OCI-M1 (cell line): Measurements from ENCODE around the gene THTPA.

Source experiments
- DNase-seq: peaks from one replicate; lab custom pipeline; 2025; lab: John Stamatoyannopoulos, UW

THTPA gene, protein sequence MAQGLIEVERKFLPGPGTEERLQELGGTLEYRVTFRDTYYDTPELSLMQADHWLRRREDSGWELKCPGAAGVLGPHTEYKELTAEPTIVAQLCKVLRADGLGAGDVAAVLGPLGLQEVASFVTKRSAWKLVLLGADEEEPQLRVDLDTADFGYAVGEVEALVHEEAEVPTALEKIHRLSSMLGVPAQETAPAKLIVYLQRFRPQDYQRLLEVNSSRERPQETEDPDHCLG

GRCh38 chr14:23555882-23556699 lies at the start of gene THTPA:
Gene THTPA (plus strand): TSS chr14:23556271. CDS start chr14:23556758, 487 bp downstream.
- DNase-seq, result peak; percentile 90

DNA sequence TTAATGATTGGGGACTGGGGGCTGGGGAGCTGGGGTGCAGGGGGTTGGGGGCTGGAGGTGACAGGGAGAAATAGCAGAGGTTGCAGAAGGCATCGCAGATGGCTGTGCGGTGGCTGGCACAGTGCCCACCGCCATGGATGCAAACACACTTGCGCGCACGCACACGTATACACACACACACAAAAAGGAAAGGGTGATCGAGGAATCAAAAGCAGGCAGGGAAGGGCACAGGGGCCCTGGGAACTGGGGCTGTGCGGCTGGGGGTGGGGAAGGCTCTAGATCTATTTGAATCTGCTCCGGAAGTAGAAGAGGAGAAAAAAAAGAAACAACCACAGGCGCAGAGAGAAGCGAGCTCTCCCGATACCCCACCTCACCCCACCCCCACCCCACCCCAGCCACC lies 43.9 kb upstream of the THTPA start:
- DNase-seq, result no peak

DNA sequence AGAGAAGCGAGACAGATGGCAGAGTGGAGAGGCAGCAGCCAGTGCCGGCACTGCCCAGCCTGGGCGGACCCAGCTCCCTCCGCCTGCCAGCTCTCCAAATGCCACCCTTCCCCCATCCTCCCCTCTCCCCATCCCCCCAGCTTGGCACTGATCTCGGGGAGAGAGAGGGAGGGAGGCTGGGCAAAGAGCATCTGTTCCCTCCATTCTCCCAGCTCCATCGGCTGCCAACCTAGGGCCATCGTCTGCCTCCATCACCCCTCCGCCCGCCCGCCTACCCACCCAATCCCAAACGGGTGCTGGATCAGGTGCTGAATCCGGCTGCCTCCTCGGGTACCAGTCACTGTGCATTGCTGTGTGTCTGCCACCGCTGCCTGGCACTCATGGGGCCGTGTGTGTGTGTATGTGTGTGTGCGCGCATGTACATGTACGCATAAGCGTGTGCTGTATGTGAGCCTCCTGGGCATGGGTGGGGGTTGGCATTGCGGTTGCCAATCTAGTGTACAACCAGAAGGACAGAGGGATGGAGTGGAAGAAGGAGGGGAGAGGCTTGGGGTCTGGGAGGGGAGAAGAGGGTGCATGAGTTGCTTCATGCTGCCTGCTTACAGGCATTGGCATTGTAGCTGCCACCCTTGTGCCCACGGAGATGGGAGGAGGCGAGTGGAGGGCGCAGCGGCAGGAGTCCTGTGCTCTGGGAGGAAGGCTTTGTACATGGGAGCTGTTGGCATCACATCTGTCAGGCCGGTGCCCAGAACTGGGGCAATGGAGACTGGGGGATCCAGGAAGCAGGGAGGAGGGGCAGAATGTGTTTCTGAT lies 42.9 kb upstream of the THTPA start:
- DNase-seq, result no peak

DNA sequence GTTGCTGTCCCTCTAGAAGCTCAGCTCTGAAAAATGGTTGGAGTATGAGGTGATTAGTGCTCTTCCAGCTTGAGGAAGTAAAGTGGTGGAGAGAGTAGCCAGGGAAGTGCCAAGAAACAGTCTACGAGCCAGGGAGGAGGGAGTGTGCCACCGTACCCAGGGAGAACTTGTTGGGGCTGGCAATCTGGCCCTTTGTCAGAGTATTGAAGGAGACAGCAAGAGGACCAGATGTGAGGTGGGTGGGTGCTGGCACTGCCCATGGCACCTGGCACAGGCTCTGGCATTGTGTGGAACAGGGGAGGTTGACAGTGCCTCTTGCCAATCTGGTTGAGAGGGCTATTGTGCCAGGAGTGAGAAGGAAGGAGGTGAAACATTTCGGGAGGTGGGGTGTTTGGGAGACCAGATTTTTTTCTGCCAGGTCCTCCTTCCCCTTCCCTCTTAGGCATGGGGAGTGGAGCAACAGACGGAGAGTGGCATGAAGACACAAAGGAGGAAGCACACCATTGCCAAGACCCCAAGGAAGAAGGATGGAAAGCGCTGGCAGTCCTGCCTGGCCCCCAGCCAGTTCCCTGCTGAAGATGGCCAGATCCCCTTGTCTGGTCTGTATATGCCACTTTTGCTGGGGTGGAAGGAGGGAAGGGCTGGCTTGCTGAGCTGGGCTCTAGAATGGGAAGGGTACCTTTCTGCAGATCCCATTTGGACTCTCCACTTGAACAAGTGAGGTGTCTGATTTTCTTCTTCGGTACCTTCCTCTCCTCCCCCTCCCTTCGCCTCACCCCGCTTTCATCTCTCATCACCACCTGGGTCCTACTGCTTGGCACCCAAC lies 42.0 kb upstream of the THTPA start:
- no peak for DNase-seq

DNA sequence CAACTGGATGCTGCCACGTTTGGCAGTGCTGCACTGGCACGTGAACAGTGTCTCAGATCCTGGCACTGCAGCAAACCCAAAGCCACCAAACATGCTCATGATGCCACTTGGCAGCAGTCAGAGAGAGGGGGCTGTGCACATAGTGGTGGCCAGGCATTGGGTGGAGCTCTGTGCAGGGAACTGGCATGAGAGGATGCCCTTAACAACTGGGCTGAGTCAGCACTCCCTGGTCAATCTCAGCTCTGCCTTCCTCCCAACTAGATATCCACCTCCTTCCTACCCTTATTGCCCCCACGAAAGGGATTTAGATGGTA lies 41.5 kb upstream of the THTPA start:
- DNase-seq, result no peak

DNA sequence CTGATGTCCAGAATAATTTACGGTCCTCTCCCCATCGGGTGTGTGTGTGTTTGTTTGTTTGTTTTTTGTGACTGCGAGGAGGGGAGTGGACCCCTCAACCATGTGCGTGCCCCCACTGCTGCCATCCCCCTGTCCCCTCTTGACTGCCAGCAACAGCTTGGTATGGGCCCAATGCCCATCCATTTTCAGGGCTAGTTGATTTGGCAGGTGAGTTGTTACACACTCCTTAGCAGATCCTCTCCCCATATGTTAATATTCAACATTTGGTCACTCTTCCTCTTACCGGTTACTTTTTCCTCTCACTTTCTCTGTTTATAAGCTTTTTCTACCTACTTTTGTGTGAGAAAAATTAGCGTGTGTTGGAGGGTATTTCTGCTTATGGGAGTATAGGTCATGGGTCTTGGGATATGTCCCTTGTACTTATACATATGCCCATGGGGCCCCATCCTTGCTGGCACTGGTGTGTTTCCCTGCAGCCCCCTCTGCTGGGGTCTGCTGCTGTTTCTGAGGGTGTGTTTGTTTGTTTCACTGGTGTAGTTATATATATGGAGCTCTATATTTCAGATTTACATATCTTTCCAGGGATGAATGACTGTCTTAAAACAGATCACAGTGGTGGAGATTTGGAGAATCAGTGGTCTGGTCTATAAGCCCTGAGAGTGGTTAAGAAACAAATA lies 38.3 kb upstream of the THTPA start:
- DNase-seq, result no peak

DNA sequence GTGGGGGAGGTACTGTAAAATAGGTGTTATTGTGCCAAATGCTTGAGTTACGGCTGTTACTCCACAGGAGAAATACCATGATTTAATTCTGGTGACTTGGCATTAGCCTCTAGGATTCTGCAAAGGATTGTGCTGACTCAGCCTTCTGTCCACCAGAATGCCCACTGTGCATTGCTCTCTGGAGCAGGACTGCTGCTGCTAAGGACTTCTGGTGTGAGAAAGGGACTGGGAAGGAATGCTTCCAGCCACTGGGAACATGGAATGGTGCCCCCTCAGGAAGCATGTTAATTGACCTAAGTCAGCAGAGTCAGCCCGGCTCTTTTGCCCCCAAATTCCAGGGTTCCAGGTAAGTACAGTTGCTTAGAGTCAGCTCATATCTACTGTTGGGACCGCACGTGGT lies 37.4 kb upstream of the THTPA start:
- no peak for DNase-seq

- no peak for DNase-seq
Measured at GRCh38 chr14:23520899-23521533, 35.1 kb upstream of the THTPA start.

DNA sequence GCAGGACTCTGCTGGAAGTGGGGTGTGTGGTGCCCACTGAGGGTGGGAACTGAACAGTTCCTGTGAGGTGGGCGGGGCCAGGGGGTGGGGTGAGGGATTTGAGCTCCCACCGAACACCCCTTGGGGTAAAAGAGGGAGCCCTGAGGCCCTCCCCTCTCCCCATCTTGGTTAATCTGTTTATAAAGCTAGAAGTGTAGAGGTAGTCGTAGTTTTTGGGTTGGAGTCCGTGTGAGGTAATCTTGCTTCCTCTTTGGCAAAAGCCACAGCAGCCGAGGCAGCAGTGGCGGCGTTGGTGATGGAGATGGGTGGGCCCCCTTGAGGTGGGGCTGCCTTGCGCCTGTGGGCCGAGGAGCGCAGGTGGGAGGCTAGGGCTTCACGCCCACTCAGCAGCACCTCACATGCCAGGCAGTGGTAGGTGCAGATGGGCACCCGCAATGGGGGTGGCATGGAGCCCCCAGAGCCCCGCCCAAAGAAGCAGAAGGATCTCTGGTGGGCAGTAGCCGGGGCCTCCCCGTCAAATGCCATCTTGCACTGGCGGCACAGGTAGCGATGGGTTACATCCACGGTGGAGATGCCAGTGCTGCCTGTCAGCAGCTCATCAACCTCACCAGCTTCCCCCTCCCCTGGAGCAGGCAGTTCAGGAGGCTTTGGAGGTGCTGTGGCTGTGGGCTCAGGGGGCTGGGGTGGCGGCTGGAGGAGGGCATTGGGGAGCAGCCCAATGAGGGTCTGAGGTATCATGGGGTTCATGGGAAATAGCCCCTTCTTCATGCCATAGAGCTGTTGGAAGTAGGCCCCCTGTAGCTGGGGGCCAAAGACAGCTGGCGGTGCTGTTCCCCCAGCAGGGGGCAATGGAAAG lies 34.1 kb upstream of the THTPA start:
- no peak for DNase-seq

DNA sequence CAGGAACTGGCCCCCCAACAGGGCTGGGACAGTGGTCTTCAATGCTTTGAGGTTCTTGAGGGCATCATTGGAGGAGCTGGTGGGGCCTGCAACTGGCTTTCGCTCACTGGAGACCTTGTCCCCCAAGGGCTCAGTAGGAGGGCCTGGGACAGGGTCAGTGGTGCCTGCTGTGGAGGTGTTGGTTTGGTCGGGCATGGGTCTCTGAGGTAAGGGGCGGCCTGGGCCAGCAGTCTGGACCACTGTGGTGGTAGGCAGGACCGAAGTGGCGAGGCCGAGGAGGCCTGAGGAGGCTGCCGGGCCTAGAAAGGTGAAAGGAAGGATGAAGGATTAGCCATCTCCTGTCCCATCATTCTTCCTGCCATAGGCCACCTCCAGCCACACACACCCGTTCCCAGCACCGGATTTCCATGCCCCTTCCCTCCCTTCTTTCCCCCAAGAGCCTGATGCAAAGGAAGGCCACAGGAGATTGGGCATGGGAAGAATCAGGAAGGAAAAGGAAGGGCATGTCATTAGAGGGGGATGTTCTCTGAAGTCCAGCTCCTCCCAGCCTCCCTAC lies 33.4 kb upstream of the THTPA start:
- DNase-seq, result no peak

DNA sequence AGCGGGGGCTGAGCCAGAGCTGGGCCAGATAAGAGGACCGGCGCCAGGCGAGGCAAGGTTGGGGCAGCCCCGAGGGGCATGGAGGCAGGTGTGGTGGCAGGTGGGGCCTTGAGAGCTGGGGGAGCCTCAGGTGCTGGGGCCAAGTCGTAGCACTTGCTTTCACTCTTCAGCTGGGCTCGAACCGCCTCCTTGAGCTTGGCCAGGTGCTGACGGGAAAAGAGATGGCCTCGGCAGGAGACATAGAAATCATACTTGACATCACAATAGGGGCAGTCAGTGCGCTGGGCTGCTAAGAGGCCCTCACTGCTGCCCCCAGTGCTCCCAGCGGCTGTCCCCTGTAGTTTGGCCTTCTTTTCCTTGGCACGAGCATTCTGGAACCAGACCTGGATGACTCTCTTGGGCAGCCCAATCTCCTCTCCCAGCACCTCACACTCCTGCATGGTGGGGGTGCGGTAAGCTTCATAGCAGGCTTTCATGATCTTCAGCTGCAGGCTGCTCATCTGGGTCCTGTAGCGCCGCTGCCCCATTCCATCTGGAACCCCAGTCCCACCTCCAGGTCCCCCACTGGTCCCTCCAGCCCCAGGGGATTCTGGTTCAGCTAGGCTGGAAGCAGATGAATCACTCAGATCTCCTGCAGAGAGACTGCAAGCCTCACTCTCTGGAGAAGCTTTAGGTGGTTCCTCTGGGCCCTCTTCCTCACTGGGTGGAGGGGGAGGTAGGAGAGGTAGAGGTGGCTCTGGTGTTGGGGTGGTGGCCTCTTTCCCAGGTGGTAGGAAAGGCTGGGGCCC lies 32.6 kb upstream of the THTPA start:
- no peak for DNase-seq

GRCh38 chr14:23524954-23525353 lies 31.1 kb upstream of the THTPA start:
- DNase-seq, result no peak

DNA sequence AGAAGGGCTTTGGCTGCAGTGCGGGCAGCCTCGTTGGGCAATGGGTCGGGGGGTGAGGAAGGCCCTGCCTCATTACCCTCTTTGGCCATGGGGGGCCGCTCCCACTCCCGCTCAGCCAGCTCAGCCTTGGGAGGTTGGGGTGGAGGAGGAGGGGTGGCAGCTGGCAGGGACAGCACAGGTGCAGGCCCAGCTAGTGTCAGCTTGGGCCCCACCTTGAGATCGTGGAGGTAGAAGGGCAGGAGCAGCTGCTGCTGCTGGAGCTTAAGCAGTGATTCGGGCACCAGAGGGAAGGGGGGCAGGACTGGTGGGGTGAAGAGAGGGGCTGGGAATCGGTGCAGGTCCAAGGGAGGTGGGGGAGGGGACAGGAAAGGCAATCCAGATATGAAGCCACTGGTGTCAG lies 30.5 kb upstream of the THTPA start:
- no peak for DNase-seq

DNA sequence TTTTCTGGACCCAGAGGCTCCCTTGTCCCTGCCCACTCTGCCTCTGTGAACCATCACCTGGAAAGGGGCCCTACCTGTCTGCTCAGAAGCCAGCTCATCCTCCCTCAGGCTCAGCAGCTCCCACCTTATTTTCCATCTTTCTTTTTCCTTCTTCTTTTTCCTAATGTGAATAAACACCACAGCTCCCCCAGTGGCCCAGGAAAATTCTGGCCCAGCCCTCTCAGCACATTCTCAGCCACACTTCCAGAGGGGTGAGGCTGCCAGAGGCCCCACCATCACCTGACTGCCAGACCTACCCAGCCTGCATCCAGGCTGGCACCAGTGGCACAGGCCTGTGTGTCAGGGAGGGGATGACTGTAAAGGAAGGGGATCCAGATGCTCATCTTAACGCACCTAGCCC lies 27.5 kb upstream of the THTPA start:
- DNase-seq, result no peak

DNA sequence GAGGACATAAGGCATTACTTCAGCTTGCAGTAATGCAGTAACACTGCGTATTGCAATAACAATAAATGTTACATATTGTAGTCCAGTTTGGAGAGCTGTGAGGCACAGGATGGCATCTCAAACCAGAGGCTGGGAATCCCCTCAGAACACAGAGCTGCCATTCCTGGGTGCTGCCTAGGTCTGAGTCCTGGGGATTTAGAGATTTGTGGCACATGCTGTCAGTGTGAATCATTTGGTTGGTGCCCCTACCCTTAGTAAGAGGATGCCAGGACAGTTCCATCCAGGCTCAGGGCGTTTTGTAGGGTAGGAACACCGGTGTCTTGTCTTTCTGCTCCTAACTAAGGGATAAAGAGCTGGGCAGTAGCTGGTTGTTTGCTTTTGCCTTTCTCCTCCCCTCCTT lies 27.1 kb upstream of the THTPA start:
- DNase-seq, result no peak

DNA sequence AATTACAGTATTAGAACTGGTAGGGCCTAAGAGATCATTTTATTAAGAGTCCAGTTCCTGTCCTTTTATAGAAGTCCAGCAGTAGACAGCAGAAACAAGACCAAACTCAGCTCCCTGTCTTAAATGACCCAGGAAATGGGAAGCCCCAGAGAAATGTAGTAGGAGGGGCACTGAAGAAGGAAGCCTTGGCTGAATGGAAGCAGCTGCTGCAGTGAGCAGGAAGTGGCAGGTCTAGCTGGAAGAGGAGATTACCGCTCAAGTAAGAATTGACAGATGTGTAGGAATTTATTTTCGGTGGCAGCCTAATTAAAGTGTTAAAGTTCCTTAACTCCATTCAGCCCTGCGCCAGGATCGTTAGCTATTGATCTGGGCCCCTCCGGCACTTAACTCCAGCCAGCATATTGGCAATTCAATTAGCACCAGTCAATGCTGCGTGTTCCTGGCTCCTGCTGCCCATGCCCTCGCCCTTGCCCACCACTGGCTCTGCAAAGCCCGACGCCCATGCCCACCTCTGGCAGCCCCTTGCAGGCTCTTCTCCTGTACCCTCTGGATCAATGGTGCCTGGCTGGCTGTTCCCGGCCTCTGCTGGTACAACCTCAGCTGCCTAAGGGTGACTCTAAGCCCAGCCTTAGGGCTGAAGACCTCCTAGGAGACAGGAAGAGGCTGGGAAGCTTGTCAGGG lies 25.6 kb upstream of the THTPA start:
- DNase-seq, result no peak

GRCh38 chr14:23531391-23531790 lies 24.7 kb upstream of the THTPA start:
- DNase-seq, result no peak

DNA sequence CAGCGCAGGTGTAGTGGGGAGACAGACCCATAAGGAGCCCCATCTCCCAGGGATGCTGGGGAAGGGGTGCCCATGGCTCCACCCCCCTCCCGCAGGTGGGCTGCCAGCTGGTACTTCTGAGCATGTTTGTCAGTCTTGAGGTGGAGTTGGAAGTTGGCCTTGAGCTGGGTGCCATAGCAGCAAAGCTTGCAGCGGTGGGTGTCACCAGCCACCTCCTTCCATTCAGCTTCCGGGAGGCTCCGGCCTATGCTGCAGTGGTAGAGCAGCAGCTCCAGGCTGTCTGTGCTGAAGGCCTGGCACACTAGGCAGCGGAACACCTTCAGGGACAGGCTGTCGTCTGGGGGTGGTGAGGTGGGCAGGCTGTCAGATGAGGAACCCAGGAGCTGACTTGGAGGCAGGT lies 23.4 kb upstream of the THTPA start:
- no peak for DNase-seq
